Measurements from ENCODE around the gene AGTR1.

DNA sequence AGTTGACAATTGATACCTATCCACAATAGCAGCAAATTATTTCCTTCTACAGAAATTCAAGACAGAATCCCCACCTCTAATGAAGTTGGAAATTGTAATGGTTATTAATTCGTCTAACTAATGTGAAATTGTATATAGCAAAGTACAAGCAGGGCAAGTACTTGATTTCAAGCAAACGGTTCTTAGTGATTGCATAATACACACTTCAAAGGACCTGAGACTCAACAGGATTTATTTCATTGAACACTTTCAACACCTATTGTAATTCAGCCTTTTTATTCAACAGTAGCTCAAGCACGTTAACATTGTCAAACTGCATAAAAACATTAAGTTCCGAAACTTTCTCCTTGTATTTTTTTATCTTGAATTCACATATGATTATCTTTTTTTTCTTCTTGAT, 40.2 kb upstream of the AGTR1 start:
- TF ChIP-seq, protein P1, sequence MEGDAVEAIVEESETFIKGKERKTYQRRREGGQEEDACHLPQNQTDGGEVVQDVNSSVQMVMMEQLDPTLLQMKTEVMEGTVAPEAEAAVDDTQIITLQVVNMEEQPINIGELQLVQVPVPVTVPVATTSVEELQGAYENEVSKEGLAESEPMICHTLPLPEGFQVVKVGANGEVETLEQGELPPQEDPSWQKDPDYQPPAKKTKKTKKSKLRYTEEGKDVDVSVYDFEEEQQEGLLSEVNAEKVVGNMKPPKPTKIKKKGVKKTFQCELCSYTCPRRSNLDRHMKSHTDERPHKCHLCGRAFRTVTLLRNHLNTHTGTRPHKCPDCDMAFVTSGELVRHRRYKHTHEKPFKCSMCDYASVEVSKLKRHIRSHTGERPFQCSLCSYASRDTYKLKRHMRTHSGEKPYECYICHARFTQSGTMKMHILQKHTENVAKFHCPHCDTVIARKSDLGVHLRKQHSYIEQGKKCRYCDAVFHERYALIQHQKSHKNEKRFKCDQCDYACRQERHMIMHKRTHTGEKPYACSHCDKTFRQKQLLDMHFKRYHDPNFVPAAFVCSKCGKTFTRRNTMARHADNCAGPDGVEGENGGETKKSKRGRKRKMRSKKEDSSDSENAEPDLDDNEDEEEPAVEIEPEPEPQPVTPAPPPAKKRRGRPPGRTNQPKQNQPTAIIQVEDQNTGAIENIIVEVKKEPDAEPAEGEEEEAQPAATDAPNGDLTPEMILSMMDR (optimal IDR thresholded peaks at IDR 0.05 in 1 of 3, IDR thresholded peaks at IDR 0.05 in 1 of 3, conservative IDR thresholded peaks at IDR 0.05 in 1 of 3; ENCODE audit: extremely low read depth in 1 of 3, insufficient read depth in 2 of 3, low read length in 3 of 3): no peak
- no peak for TF ChIP-seq EZH2 (IDR thresholded peaks at IDR 0.05; ENCODE audit: low read length)
